ENCODE data around the gene C17orf75.

The C17orf75 gene

GRCh38 chr17:32288615-32289014 is 53.4 kb downstream of the C17orf75 start:
- DNase-seq (ENCODE audit: low read depth) = no peak
- TF ChIP-seq CTCF (IDR thresholded peaks at IDR 0.05; ENCODE audit: low read depth, low read length, missing control alignments) = no peak
- no peak overlapping the region for H3K4me3 ChIP-seq (ENCODE audit: low read depth, low read length)

DNA sequence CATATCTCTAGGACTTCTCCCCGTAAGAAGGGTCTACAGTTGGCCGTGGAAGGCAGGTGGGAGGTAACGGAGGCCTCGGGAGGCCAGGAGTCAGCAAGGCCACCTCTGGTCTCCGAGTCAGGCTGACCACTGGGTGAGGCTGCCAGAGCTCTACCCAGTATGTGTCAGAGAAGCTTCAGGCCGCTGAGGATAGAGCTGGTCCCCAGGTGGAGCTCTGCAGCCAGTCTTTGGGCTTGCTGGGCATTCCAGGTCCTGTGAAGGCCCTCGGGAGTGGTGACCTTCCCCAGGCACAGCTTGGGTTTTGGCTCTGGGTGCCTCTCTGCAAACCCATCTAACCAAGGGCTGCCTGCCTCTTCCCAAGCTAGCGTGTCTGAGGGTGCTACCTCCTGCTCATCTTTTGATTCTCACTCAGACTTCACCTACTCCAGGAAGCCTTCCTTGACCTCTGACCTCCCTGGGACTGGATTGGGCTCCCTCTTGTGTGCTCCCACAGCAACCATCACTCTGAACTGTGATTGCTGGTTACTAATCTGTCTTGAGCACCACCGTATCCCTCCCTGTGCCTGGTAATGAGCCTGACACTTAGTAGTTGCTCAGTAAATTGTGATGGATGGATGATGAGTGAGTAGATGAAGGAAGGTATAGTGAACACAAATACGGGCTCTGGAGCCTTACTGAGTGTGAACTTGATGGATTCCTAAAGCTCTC is 54.0 kb downstream of the C17orf75 start:
- no peak for DNase-seq (ENCODE audit: low read depth)
- no peak for TF ChIP-seq CTCF (IDR thresholded peaks at IDR 0.05; ENCODE audit: low read depth, low read length, missing control alignments)
- no peak overlapping the region for H3K4me3 ChIP-seq (ENCODE audit: low read depth, low read length)

DNA sequence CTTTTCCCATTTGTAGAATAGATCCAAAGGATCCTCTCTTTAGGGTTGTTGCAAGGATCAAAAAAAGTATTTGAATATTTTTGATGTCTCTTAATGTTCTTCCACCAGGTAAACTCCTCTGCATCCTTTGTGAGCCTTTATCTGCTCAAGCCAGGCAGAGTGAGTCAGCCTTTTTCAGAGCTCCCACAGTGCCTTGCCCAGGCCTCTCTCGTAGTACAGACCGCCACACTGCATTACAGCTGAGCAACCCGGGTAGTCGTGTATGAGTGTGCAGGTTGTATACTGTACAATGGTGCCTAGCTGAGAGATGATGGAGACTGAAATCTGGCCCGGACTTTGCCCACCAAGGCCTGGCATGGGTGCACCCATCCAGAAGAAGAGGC is 55.5 kb downstream of the C17orf75 start:
- no peak overlapping the region for H3K4me3 ChIP-seq (ENCODE audit: low read depth, low read length)
- TF ChIP-seq CTCF (IDR thresholded peaks at IDR 0.05; ENCODE audit: low read depth, low read length, missing control alignments) = no peak
- DNase-seq (ENCODE audit: low read depth) = no peak

DNA sequence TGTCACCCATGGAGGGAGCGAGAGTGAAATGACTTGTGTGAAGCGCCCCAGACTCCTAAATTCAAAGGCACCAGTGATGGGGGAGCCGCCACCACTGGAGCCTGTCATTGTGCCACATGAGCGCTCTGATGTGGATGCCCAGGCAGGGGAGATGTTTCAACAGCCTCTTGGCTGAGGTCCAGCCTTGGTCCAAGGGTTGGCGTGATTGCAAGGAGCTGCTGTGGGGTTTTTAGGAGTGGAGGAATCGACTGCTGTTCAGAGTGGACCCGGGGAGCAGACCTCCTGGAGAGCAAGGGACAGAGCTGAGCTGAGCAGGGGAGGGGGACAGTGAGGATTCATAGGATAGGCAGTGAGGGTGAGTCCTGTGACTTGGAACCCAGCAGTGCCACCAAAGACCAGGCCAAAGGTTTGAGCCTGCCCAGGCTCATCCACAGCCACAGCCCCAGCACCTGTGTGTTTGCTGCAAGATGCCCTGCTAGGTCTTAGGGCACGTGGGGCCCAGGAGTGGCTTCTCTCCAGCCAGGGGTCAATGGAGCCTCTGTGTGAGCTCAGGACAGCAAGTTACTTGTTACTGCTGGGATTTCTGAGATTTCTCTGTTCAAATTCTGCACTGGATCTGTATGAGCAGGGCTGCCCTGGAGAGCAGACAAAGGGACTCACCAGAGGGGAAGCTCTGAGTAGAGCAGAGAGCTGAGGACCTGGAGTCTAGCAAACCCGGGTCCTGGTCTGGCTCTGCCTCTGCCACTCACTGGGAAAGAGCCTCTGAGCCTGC is 56.0 kb downstream of the C17orf75 start:
- DNase-seq (ENCODE audit: low read depth) = no peak
- TF ChIP-seq CTCF (IDR thresholded peaks at IDR 0.05; ENCODE audit: low read depth, low read length, missing control alignments) = no peak
- no peak overlapping the region for H3K4me3 ChIP-seq (ENCODE audit: low read depth, low read length)

- TF ChIP-seq CTCF (IDR thresholded peaks at IDR 0.05; ENCODE audit: low read depth, low read length, missing control alignments) = no peak
- H3K4me3 ChIP-seq (ENCODE audit: low read depth, low read length) = no peak overlapping the region
- no peak for DNase-seq (ENCODE audit: low read depth)
Measured at GRCh38 chr17:32285306-32285705, 56.7 kb downstream of the C17orf75 start.

DNA sequence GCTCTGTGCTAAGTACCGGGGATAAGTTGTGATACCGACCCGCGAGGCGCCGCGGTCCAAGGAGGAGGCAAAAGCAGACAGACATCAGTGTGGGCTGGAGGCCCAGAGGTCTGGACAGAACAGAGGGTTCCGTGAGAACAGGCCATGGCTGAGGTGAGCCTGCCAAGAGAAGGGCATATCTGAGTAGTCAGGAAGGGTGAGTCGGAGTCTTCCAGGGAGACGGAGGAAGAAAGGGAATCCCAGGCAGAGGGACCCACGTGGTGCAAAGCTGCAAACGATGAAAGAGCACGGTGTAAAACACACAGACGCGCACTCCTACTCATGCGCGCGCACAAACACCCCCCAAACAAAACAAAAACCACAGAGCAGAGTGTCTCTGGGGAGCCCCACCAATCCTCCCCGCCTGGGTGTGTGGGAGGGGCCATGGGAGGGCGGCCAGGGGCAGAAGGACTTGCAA is 58.2 kb downstream of the C17orf75 start:
- H3K4me3 ChIP-seq (ENCODE audit: low read depth, low read length) = no peak overlapping the region
- DNase-seq (ENCODE audit: low read depth) = no peak
- TF ChIP-seq CTCF (IDR thresholded peaks at IDR 0.05; ENCODE audit: low read depth, low read length, missing control alignments) = no peak

Measured in GM12864 (cell line).